ENCODE measurements around the gene CCDC201.

CCDC201 gene, protein sequence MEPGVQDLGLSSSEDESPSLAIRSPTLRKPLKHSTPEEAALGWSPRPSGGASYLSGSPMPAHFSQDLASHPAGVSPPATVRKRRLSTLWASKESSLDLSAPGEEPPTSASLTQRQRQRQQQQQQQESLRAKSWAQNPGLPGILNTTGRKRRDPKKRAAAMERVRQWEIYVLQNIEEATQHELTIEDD

GRCh38 chr7:45873035-45873354 lies at the start of gene CCDC201:
TSS of gene CCDC201 (minus strand) at chr7:45873082. CDS start at chr7:45873007, 75 bp downstream.
- no peak for DNase-seq

DNA sequence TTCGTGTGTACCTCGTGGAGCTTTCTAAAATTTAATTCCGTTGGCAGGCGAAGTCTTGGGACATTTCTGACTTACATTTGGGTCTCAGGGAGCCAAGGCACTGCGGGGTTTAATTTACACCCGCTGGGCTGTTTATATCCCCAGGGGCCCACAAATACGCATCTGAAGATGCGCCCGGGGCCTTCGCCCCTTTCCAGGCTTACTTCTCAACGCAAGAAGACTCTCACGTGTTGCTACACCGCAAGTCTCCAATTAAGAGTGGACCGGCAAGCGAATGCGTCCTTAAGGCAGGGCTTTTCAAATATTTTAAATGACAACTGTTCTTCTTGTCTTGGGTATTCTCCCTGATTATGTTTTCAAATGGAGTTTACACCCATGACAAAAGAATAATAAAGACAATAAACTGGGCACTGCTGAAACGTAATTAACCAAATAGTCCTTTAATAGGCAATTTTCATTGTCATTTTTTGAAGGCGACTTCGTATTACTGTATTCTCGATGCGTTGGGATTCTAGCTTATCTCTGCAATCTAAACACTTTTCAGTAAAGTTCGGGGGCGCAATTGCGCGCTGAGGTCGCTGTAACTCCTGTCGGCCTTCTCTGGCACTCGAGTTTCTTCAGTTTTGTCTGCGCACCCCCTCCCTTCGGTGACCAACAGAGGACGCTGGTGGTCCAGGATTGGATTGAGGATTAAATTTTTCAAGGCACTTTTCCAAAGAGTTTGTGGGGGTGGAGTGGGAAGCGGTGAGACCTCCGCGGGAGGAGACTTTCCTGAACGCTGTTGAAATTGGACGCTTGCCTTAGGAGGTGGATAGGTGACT lies 49.0 kb upstream of the CCDC201 start:
- DNase-seq = peak; percentile 90

- DNase-seq = peak; percentile 71
Measured at GRCh38 chr7:45921381-45921698, 48.5 kb upstream of the CCDC201 start.

- peak; percentile 84 for DNase-seq
Measured at GRCh38 chr7:45920502-45921380, 47.9 kb upstream of the CCDC201 start, which contains the start of gene IGFBP3. TSS of gene IGFBP3 (minus strand) at chr7:45921272. CDS start at chr7:45921140, 132 bp downstream.

DNA sequence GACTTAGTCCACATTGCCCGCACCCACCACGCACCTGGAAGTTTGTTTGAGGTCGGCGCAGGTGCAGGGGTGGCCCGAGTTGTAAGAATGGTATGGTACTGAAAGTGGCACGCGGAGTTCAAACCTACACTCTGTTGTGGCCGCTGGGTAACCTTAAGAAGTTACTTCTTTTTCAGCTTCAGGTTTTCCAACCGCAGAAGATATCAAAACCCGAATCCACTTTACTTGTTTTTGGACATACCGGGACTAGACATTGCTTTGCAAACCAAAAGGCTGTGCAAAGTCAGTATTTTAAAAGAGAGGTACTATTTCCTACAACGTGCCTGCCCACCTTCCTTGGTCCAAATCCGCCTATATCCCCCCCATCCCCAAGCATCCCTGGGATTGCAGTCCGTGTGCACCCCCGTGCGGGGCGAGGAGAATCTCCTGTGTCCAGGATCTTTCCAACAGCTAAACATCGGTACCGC lies 47.1 kb upstream of the CCDC201 start:
- DNase-seq = no peak

DNA sequence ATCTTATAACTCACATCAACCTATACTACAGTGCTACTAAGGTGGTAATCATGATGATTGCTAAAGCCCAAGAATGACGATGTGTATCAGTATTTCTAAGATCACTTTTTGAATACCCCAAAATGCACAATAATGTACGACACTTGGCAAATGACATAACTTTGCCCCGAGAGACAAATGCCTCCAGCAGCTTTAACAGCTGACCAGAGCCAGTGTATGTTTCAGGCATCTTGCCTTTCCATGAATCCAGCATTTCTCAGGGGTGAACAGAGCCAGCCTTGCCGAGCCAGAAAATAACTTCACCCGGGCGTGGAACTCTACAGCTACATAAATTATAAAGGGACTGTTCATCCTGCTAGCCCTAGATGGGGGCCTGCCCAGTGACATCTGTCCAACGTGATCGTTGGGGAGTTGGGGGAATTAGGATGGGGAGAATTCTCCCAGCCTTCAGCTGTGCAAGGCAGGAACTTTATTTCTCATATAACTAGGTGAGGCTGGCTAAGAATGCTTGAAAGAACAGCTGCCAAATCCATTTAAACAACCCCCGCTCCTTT lies 46.4 kb upstream of the CCDC201 start:
- peak; percentile 21 for DNase-seq

DNA sequence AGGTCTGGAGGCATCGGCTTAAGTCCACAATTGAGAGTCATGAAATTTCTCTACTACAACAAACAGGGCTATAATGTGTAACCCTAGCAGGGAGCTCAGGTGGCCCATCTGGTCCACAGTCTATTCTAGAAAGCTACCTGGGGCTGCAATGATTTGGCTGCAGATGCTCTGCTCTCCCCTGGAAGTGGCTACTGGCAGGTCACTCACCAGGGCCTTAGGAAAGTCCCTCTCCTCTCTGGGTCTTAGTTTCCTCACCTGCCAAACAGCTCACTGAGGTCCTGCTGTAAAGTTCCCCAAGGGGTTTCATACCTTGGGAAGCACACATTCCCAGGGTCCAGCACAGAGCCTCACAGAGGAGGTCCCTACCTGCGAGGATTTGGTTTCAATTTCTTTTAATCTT lies 45.7 kb upstream of the CCDC201 start:
- DNase-seq = no peak

DNA sequence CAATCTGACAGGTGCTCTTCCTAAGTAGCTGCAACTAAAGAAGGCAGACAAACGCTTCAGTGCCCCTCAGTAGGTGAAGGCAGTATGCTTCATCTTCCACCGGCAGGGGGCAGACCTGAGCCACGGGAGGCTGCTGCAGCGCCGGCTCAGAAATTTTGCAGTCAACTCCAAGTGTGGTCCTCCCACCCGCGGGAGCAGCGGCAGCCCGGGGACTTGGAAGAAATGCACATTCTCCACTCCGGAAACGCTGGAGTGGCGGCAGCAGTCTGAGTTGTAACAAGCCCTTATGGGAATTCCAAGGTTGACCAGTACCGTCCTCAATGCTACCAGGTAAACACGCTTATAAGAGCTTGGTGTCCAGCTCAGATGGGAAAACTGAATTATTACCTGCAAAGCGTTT lies 44.8 kb upstream of the CCDC201 start:
- peak; percentile 85 for DNase-seq

GRCh38 chr7:45917064-45917463 lies 44.2 kb upstream of the CCDC201 start:
- DNase-seq = no peak

- no peak for DNase-seq
Measured at GRCh38 chr7:45915606-45916005, 42.7 kb upstream of the CCDC201 start.

- no peak for DNase-seq
Measured at GRCh38 chr7:45914911-45915310, 42.0 kb upstream of the CCDC201 start.

DNA sequence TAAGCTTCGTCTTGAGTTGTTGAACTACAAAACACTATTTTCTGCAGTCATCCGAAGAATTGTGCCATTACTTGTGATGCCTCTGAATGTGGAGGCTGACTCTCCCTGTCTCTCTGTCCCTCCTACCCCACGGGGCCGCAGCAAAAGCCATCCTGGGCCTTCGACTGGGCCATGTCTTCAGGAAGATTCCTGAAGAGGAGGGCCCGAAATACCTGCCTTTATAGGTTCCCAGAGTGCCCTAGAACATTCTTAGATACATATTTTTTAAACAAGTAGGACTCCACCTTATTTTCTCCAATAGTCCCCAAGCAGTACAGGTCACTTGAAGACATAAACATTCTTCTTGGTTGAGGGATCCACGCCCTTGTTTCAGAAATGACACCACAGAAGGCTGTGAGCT lies 40.1 kb upstream of the CCDC201 start:
- no peak for DNase-seq

DNA sequence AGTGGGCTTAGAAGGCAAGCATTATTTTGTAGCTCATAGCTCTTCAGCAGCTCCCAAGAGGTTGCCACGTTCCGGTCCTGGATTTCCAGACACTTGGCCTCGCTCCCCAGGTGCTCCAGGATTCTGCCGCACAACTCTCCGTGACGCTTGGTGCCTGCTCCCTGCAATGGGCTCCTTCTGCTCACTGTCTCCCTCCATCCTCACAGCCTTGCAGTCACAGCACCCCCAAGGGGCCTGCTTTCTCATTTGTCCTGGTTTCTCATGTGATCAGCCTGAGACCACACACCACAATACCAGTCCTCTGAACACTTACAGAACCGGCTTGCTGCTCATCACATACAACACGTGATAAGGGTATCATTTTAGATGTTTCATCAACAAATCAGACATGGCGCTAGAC lies 38.4 kb upstream of the CCDC201 start:
- DNase-seq = no peak

GRCh38 chr7:45910855-45911254 lies 38.0 kb upstream of the CCDC201 start:
- no peak for DNase-seq

DNA sequence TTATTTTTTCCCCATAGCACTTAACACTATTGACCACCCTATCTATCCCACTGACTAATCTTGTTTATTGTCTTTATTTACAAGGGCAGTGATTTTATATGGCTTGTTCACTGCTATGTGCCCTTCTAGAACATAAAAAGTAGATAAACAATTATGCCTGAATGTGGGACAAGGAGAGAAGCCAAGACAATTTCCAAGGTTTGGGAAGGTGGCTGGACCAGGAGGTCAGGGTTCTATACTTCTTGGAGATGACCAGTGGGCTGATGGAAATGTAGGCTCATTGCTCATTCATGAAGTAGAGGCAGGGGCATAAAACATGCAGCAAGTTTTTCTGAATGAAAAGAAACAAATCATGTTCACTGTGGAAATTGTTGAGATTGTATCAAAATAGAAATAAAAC lies 36.7 kb upstream of the CCDC201 start:
- DNase-seq = no peak

DNA sequence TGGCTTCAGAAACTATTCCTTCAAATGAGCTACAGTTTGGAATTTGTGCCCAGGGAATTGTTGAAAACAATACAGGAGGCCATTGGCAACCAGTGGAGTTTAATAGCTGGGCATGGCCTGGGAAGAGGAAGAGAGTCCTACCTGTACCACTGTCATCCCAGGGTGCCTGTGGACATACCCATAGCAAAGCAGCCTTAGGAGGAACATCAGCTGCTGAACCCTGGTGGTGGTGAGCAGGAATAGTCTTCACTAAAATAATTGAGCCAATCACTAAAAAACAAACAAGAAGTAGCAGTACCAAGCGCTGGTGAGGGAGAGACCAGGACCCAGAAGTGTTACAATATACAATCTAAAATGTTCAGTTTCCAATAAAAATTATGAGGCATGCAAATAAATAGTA lies 29.9 kb upstream of the CCDC201 start:
- no peak for DNase-seq

DNA sequence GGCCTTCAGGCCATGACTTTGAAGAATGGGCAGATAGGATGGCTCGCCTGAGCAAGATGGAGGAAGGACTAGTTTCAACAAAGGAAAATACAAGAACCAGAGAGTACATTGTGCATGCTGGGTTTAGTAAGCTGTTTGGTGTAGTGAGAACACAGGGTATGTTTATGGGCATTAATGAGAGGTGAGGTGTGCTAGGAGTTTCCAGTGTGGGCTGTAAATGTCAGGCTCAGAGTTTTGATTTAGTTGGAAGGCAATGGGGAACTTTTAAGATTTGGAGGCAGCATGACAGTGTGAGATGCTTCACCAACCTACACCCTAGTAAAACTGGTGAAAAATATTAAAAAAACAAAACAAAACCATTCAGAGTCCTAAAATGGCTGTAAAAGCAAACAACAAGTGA lies 28.7 kb upstream of the CCDC201 start:
- no peak for DNase-seq

DNA sequence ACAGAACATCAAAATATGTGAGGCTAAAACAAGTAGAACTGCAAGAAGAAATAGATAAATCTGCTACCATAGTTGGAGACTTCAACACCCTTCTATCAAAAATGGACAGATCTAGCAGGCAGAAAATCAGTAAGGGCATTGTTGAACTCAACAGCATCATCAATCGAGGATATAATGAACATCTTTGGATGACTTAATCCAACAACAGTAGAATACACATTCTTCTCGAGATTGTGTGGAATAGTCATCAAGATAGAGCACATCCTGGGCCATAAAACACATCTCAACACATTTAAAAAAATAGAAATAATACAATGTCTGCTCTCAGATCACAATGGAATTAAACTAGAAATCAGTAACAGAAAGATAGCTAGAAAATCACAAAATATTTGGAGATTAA lies 25.3 kb upstream of the CCDC201 start:
- no peak for DNase-seq

DNA sequence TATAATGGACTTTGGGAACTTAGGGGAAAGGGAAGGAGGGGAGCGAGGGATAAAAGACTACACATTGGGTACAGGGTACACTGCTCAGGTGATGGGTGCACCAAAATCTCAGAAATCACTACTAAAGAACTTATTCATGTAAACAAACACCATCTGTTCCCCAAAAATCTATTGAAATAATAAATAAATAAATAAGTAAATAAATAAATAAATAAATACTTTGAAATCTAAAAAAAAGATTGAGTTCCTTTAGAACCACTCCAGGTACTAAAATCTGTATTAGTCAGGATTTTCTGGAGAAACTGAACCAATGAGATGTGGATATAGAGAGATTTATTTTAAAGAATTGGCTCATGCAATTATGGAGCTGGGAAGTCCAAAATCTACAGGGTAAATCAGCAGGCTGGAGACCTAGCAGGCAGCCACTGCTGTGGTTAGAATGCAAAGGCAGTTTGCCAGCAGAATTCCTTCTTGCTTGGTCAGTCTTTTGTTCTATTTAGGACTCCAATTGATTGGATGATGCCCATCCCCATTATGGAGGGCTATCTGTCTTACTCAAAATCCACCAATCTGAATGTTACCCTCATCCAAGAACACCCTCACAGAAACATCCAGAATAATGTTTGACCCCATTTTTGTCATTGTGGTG lies 24.3 kb upstream of the CCDC201 start:
- DNase-seq = no peak

DNA sequence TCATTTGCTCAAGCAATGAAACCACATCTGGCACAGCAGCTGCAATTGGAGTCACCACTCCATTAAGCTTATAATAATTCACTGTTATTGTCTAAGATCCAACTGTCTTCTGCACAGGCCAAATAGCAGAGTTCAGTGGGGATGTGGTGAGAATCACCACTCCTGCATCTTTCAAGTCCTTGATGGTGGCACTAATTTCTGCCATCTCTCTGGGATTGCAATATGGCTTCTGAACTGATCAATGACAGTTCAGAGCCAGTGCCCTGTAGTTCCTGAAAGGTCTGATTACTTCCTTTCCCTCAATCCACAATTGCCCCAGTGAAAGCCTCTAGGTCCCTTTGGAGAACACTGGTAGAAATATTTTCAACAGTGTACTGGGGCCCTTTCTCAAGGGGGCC lies 21.8 kb upstream of the CCDC201 start:
- no peak for DNase-seq

DNA sequence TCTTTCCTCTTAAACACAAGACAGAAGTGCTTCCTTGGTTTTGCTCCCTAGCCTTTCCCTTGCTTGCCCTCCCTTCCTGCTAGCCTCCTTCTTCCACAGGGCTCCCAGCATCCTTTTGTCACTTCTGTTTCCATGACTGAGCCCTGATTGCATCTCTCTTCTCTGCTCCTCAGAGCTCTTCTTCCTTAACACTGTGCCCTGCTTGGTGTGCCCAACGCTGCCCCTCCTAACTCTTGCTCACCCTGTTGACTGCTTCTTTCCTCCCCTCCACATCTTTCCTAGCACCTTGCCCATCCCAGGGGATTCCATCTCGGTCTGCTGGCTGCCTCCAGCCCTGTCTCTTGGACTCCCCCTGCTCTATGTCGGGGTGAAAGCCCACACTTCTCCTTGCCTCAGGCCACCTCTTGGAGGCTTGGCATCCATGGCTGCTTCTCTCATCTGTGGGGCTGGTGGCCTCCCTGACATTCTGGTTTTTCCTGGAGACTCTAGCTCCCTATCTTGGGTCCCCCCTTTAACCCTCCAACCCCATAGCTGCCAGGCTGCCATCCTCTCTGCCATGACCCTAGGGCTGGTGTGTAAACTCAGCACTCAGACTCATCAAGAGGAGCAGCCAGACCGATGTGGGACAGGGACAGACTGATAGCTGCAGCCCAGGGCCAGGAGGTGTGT lies 21.2 kb upstream of the CCDC201 start:
- DNase-seq = no peak

DNA sequence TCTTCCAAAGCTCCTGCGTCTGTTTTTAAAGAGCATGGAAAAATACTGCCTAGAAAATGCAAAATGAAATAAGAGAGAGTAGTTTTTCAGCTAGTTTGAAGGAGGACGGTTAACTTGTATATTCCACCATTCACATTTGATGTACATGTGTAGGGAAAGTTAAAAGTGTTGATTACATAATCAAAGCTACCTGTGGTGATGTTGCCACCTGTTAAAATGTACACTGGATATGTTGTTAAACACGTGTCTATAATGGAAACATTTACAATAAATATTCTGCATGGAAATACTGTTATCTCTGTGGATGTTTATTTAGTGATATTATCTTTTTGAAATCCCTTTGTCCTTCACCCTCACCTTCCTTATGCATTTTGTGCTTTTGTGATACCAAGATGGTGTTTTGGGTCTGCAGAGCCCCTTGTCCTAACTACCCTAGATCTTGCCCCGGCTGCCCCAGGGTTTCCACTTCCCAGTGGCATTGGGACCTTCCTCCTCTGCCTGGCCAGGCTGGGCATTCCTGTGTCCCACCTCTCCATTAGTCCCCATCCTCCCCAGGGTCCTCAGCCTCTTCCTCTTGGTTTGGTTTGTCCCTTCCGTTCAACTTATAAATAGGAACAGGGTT lies 20.6 kb upstream of the CCDC201 start:
- no peak for DNase-seq
